Nephron (organoid): ENCODE data around the gene CRYZ.
"Not testable (repeated sequence)": the region's sequence is repeated elsewhere in the genome, so short reads cannot be mapped to it uniquely, and the experiment has no call there.

Experiments used
- H3K27ac Mint-ChIP-seq, 3 experiments: 2 replicates each; pipeline ENCODE4 v1.8.0; 2020; ENCODE audit warnings: mixed read lengths in 3 of 3, mild to moderate bottlenecking in 2 of 3, moderate library complexity in 1 of 3
- H3K27me3 Mint-ChIP-seq: 2 replicates; pipeline ENCODE4 v1.8.0; 2021; ENCODE audit warnings: low read depth, mild to moderate bottlenecking, moderate library complexity, mixed read lengths
- H3K36me3 Mint-ChIP-seq: 2 replicates; pipeline ENCODE4 v1.8.0; 2020; ENCODE audit warnings: low read depth, mixed read lengths
- H3K4me1 Mint-ChIP-seq: 2 replicates; pipeline ENCODE4 v1.8.0; 2020; ENCODE audit warnings: mixed read lengths
- H3K4me3 Mint-ChIP-seq, 3 experiments: 2 replicates each; pipeline ENCODE4 v1.8.0; 2020; ENCODE audit warnings: mild to moderate bottlenecking in 3 of 3, mixed read lengths in 3 of 3, moderate library complexity in 2 of 3
- H3K9me3 Mint-ChIP-seq: 2 replicates; pipeline ENCODE4 v1.8.0; 2020; ENCODE audit warnings: mixed read lengths
- CTCF ChIP-seq, 3 experiments: fragments of 200-600 bp; sonication (generic); IDR thresholded peaks; one replicate each; pipeline ENCODE4 v1.5.0; 2021; ENCODE audit warnings: antibody characterized with exemption in 3 of 3; ENCODE audit not compliant: unreplicated experiment in 3 of 3

Gene CRYZ

DNA sequence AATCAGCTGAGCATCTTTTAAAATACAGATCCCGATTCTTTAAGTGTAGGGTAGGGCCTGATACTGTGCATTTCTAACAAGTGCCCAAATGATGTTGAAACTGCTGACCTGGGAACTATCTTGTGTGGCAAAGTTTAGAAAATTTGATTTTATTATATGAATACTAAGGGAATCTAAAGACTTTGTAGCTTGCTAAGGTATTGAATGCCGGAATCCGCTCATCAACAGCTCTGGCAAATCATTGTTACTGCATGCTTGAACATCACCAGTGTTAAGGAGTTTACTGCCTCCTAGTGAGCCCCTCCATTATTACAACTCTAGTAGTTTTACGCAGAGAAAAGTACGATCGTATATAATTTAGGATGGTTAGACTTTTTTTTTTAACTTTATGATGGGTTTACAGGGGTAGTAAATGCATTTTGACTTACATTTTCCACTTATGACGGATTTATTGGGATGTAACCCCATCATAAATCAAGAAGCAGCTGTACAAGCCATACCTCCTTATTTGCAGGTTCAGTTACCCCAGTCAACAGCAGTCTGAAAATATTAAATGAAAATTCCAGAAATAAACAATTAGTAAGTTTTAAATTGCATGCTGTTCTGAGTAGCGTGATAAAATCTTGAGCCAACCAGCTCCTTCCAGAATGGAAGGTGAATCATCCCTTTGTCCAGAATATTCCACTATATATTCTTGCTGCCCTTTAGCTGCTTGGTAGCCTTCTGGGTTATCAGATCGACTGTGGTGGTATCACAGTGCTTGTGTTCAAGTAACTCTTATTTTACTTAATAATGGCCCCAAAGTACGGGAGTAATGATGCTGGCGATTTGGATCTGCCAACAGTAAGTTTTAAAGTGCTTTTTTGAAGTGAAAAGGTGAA lies 994 bp upstream of the CRYZ start:
- TF ChIP-seq CTCF (IDR thresholded peaks at IDR 0.05; ENCODE audit: unreplicated experiment in 3 of 3): peak; percentile 67 to 80 (median 76)
- Mint-ChIP-seq H3K9me3 (peaks cover 9% of the 10 kb centered on the region), H3K27me3 (no peaks in the 10 kb centered on the region), H3K36me3 (peaks cover 37% of the 10 kb centered on the region), H3K4me1 (peaks cover 24% of the 10 kb centered on the region), H3K27ac (peak overlapping the region; percentile 95 to 99 (median 99)), H3K4me3 (peak overlapping the region; percentile 93 to 94 (median 93))

GRCh38 chr1:74732071-74732946 lies 541 bp downstream of the CRYZ start:
- Mint-ChIP-seq H3K27ac (peak overlapping the region; percentile 95 to 99 (median 99)), H3K4me3 (peak overlapping the region; percentile 93 to 94 (median 93)), H3K9me3 (peaks cover 17% of the 10 kb centered on the region), H3K36me3 (peaks cover 38% of the 10 kb centered on the region), H3K4me1 (peaks cover 24% of the 10 kb centered on the region)
- H3K27me3 Mint-ChIP-seq: not testable (repeated sequence)

DNA sequence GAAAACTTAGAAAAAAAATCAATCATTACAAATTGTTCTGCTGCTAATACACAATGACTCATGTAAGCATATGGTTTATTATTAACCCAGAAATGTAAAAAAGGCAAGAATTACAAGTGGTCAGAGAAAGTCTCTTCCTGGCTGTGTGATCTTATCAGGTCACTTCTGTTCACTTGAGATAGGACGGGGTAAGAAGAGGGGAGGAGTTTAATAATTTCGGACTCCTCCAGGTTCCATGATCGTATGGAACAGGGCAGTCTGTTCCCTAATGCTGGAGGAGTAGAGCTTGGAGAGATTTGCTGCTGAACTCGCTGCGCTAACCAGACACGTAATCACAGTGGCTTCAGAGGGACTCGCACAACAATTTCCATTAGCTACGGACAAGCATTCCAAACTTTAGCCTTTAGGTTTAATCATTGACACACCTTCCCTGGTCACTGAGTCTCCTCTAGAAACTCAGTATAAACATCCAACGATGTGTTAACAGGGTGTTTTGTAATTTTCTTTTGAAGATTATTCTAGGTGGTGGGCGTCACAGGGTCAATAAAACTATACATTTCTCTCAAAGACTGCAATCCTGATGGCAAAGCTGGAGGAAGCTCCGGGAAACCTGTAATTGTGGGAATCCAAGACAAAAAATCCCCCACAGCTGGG lies 1.3 kb downstream of the CRYZ start:
- peak overlapping the region; percentile 83 to 94 (median 93) for H3K4me3 Mint-ChIP-seq
- H3K27me3 Mint-ChIP-seq: no peaks in the 10 kb centered on the region
- H3K36me3 Mint-ChIP-seq: peaks cover 38% of the 10 kb centered on the region
- H3K4me1 Mint-ChIP-seq: peaks cover 24% of the 10 kb centered on the region
- H3K9me3 Mint-ChIP-seq: peaks cover 24% of the 10 kb centered on the region
- peak overlapping the region; percentile 95 to 99 (median 99) for H3K27ac Mint-ChIP-seq
- no peak for TF ChIP-seq CTCF (IDR thresholded peaks at IDR 0.05; ENCODE audit: unreplicated experiment in 3 of 3)

DNA sequence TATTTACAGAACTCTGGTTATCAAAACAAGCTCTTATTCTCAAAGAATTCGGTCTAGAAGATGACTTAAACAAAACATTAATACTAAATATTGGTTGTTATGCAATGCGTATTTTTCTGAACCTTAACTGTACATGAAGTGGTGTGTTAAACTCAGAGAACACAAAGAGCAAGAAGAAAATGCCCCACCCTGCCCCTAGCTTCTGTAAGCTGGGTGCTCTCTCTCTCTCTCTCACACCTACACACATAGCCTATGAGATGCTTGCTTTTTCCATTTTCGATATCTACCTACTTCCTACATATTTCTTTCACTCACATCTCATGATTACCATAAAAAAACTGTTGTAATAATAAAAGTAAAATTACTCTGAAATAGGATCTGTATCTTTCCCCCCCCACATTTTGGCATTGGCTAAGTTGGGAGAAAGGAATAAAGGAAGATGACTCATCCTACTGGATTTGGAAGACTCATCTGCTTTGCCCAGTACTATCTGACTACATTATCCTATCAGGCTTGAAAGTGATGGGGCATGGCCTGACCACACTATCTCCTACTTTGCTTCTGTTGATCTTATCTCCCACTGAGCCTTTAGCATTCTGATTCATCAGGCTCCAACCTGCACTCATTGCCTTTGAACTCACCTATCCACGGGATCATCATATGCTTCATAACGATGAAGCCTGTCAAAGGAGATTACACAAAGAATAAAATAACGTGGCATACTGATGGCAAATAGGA lies 2.9 kb downstream of the CRYZ start:
- H3K36me3 Mint-ChIP-seq: peaks cover 49% of the 10 kb centered on the region
- no peaks in the 10 kb centered on the region for H3K27me3 Mint-ChIP-seq
- no peak overlapping the region for H3K4me3 Mint-ChIP-seq
- H3K27ac Mint-ChIP-seq: peak overlapping the region in 1 of 3 experiments; percentile 99
- TF ChIP-seq CTCF (IDR thresholded peaks at IDR 0.05; ENCODE audit: unreplicated experiment in 3 of 3): no peak
- H3K9me3 Mint-ChIP-seq: peaks cover 33% of the 10 kb centered on the region
- peaks cover 18% of the 10 kb centered on the region for H3K4me1 Mint-ChIP-seq

DNA sequence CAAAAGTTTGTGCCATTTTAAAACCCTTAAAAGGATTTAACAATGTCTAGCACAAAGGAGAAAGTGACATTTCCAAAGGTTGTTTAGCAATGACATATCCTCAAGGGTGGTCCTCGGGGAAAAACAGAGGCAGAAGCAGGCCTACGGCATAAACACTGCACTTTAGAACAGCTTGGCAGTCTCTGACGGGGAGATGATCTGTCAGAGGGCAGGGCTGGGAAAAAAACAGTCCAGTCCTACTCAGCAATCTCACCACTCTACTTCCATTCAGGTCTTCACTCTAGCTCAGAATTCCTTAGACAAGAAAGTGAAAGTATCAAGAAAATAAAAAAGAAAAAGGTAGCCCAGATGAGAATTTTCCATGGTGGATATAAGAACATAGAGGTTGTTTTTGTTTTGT lies 4.1 kb downstream of the CRYZ start:
- Mint-ChIP-seq H3K4me1 (peaks cover 6% of the 10 kb centered on the region), H3K9me3 (peaks cover 34% of the 10 kb centered on the region), H3K27me3 (no peaks in the 10 kb centered on the region), H3K36me3 (peaks cover 61% of the 10 kb centered on the region), H3K4me3 (no peak overlapping the region), H3K27ac (no peak overlapping the region)
- no peak for TF ChIP-seq CTCF (IDR thresholded peaks at IDR 0.05; ENCODE audit: unreplicated experiment in 3 of 3)
